Midbrain (tissue), 1 donor: ENCODE data around the gene TNNI3K.

Experiments used
- DNase-seq: peaks from one replicate; lab custom pipeline; 2025; lab: John Stamatoyannopoulos, UW

TNNI3K gene

DNA sequence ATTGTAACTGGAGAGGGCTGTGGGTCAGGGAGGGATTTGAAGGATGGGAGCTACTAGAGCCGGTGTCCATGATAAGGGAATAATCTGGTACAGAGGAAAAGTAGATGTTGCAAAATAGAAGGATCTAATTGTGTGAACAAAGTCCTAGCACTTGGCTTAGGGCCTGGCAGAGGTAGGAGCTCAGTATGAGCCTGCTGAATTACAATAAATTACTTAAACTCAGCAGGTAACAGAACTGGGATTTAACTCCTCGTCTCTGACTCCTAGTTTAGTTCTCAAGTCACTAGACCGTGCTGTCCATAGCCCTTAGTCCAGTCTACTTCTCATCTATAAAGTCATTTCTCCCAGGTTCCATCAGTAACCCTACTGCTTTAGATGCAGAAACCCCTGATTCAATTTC is 157.0 kb downstream of the TNNI3K start:
- no peak for DNase-seq

DNA sequence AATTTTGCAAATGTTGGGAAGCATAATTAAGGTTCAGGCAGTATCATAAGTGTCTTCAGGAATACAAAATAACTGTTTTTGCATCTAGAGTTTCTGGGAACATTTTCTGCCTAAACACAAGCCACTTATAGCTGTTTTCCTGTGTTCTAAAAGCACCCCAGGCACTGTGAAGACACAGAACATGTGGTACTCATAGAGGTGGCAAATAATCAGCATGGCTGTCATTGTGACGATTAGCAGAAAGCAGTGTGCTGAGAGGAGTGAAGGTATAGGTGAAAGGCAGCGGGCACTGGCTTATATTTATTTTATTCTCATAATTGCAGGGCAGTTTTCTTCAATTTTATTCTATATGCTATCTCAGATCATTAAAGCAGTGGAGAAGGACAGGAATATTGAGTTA is 157.7 kb downstream of the TNNI3K start:
- DNase-seq = no peak

DNA sequence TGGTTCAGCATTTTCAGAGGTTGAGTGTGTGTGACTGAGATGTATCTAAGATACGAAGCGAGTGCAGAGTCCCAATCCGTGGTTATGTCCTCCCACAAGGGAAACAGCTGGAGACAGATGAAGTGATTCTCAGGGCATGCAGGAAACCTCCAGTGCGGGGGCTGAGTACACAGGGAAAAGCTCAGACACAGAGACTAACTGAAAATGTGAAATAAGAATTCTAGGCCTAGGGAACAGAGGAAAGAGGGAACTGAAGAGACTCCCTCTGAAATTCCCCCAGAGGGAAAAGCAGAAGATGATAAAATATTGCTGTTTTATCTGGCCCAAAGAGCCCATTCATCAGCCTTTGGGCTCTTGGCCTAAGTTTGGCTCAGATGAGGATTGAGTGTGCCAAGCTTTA is 160.4 kb downstream of the TNNI3K start:
- DNase-seq = no peak

DNA sequence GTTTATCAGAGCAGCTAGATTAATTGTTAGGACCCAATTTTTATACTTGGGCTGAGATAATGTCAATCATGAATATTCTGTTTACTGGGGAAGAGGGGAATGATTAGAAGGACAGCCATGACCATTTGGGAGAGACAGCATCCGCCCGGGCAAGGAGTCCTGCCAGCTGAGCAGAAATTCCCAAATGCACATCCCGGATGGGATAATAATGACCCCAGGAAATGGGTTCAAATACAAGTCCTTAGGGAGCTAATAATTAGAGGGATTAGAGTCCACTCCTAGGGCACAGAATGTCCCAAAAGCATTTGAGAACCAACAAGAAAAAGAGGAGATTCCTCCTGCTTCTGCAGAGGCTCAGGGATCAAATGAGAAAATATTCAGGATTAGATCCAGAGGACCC is 161.3 kb downstream of the TNNI3K start:
- DNase-seq = no peak

DNA sequence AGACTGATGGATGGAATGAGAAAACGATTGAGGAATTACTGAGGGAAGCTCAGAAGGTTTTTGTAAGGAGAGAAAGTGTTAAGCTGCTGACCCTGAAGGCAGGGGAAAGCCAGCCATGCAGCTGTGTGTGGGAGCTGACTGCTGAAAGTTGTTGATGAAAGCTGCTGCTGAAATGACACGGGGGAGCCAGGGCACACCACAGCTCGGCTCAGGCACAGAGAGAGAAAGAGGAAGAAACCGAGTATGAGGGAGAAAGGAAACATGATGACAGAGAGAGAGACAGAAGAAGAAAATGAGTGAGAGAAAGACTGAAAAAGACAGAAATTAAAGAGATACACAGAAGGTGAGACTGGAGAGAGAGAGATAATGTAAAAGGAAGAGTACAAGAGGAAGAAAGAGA is 161.7 kb downstream of the TNNI3K start:
- no peak for DNase-seq

DNA sequence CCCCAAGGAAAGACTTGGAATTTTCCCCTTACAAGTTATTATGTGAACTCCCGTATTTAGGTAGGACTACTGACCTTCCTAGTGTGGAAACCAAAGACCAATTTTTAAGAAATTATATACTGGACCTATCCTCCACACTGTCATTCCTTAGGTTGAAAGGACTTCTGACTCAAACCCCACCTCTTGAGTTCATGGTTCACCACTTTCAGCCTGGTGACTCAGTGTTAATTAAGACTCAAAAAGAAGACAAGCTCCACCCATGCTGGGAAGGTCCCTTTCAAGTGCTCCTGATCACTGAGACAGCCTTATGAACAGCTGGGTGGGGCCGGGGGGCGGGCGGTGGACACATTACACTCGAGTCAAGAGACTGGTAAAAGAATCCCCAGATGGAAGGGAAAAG is 164.1 kb downstream of the TNNI3K start:
- no peak for DNase-seq

DNA sequence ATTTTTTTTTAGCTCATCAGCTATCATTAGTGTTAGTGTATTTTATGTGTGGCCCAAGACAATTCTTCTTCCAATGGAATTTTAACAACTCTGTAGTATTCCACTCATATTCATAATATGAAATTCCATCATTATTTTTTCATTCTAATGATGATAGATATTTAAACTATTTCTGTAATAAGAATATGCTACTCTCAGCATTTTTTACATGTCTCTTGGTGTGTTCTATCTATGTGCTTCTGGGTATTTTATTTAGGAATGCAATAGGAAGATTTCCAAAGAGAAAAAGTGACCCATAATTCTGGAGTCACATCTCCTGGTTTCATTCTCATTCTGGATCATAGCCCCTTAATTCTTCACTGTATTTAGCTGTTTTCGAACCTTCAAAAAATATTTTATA is 167.7 kb downstream of the TNNI3K start:
- no peak for DNase-seq

DNA sequence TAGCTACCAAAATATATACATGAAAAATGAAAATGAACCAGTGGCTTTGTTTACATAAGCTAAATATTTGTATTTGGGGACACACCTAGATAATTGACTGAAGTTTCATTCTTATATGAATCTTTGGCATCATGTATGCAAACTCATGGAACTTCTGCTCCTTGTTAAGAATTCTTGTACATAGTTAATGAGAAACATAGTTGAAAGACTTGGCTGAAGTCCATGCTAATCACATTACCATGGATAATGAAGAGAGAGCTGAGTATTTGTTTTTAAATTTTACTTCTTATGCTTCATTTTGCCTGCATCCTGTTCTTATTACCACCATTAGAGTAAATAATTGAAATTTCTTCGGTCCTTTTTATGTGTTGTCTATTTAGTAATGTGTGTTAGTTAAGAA is 168.4 kb downstream of the TNNI3K start:
- no peak for DNase-seq

DNA sequence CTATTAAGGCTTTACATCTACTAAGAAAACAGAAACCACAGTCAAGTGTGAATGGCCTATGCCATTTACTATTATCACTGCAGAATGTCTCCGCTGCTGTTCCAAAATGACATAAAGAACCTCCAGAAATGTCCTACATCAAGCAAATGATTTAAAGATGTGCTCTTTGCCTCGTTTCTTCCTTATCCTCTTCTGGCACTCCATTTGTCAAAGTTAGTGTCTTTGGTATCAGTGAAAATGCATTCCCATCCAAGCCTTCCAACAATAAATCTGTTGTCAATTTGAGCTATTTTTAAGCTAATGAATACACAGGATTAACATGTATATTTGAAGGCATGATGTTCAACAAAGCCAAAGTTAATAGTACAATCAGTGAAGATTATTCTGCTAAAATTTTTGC is 171.6 kb downstream of the TNNI3K start:
- DNase-seq = no peak

DNA sequence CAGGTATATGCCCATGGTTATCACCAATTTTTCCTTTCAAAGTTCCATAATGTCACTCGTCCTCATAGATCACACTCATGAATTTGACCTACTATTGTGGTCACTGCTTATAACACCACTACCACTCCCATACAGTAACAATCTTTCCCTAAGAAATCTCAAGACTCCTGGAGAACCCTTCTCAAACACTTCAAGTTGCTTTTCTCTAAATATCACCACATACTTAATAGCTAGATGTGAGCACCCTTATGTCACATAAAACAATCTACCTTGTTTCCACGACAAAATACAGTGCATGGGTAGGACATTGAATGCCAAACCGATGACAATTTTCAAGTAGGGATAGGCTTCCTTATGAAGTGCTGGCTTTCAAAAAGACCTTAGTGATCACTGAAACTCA is 172.7 kb downstream of the TNNI3K start:
- no peak for DNase-seq

DNA sequence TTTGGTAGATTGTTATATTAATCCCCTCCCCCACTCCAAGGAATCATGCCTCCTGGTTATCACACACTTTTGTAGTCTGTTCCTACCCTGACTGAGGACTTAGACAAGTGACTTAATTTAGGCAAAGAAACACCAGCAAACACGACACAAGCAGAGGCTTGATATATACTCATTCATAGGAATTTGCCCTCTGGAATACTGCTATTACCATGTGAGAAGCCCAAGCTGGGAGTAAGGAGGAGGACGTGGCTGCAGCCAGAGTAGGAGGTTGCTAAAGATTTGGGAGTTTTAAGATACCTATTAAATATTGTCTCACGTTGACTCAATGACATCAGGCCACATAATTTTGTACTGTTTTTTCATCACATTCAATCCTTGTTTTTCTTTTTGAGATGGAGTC is 177.1 kb downstream of the TNNI3K start:
- no peak for DNase-seq

DNA sequence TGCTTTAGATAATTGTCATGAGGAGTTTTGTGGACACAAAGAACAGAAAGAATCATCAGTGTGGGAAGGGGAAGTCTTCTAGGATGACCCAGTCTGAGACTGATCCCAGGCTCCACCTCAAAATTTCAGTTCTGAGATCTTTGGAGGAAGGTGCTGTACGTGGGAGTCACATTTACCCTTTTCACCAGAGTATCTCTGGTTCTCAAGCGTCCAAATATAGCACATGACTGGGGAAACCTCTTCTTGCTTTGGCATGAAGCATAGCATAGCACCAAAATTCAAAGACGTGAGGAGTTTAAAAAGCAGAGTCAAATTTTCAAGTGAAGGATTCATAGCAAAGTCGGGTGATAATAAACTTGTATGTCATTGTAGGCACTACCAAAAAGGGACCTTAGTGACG is 180.7 kb downstream of the TNNI3K start:
- no peak for DNase-seq

DNA sequence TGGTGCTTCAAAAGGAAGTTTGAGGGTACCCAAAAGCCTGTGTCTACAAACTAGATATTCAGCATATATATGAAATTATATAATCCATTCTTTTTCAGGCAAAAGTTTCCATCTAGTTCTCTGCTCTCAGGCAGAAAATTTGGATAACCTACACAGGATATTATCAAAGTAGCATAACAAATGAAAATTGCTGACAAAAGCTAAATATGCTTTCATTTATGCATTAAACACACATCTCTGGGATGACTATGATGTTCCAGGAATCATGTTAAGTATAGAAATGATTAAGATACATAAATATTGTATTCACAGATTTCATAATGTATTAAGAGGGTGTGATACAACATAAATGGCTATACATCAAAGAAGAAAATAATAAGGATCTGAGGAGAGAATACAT is 184.4 kb downstream of the TNNI3K start:
- DNase-seq = no peak

DNA sequence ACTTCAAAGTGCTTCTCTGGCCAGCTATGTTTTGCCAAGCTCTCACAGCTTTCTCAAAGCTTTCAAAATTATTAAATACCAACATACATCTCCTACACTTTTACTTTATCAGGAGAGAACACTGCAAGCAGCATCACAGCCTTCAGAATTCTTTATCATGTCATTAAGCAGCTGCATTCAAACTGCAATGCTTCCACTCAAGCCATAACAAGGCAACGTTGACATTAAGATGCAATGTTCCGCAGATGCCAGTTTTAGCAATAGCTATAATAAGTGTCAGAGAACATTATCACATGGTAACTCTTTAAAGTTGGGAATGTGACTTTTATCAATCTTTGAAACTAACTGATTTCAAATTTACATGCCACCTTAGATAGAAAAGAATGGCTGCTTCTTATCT is 185.3 kb downstream of the TNNI3K start:
- DNase-seq = no peak

DNA sequence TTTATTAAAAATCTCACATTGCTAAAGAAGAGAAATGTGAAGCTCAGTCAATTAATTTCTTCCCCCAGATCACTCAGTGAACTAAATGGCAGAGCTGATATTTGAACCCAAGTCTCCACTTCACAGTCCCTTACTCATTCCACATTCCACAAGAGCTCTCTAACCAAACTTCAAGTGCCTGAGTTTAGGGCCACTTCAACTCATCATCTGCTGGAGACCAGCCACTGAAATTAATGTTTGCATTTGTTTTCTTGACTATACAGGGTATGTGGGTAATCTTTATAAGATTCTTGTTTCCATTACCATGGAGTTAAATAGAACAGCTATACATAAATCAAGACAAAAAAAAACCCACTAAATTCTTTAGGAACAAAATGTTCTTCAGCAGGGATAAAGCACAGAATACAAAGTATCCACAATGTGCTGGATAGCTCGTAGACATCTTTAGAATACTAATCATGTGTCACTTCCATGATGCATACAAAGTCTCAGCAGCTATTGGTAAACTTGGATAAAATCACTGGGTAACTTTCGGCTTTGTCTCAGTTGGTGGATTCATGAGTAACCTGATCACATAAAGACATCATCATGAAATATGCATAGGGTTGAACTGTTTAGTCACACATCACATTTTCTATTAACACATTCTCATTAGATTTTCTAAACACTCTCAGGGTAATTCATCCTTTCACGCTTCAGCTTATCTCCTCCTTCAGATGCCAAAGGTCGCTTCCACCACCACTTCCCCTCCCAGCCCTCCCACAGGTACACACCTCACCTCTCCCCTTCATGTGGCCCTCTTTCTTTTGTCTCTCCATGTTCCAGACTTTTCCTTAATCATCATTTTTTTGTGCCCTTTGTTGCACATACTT is 187.5 kb downstream of the TNNI3K start:
- DNase-seq = no peak

DNA sequence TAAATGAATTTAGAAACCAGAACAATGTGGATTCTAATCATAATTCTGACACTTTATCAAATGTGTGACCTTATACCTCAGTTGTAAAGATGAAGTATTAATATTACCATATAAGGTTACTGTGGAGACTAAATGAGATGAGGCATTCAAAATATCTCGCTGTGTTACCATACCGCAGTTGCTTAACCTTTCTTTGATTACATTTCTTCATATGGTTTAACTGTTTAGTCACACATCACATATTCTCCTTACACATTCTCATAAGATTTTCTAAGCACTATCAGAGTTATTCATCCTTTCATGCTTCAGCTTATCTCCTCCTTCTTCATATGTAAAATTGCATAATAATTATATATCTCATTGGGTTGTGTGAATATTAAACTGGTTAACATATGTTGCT is 188.3 kb downstream of the TNNI3K start:
- DNase-seq = no peak

DNA sequence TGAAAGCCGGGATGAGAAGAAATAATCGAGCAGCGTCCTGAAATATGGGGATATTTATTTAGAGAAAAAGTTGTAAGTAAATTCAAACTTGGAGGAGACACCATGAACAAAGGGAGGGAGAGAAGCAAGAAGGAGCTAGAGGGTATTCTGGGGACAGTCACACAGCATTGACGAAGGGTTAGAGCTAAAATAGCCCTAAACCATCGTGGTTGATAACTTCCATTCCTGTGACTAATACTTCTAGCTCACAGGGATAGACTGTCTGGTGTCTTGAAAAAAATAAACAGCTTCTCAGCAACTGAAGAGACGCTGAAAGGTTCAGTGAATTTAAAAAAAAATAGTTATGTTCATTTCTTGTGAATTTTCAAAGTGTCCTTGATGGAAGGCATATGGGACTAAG is 190.5 kb downstream of the TNNI3K start:
- DNase-seq = no peak

DNA sequence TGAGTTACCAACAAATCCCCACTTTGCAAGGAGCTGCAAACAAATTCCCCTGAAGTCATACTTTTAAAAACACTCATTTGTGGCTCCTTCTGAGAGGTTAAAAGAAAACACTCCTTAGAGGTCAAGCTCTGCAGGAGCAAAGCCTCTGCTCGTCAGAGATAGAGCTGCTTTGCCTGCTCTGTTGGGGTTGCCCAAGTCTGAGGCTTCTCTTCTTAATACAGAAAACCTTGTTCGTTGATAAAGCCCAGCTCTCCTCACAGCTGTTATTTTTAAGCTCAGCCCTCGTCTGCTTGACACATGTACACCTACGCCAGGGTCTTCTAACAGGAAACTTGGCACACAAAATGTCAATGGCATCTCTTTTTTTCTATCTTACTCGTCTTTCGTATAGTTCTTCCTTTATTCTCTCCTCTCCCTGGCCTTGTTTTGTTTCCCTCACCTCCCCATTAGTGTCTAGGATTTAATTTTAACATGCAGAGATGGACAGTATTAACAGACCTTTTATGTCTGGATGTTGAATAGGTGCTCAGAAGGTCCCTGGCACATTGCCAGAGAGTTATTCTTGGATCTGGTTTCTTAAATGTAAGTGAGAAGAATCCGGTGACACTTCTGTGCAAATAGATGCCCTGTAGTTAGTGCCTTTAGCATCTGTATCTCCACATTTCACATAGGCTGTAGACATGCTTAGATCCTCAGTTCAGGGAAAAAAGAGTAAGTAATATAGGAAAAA is 191.2 kb downstream of the TNNI3K start:
- DNase-seq = no peak

DNA sequence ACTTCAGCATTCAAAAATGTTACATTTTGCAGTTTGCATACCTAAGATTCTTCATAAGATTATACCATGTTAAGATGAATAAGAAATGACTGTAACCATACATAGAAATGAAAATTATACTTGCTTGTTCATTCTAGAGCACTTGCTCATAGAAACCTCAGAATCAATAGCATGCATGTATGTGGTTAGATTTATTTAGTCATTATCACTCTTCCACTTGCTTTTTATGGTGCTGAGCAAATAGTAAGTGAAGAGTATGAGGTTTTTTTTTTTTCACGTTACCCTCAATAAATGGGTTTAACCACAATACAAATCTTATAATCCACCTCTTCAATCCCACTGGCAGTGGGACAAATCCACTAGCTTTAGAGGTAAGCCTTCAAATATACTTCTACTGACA is 192.5 kb downstream of the TNNI3K start:
- no peak for DNase-seq

DNA sequence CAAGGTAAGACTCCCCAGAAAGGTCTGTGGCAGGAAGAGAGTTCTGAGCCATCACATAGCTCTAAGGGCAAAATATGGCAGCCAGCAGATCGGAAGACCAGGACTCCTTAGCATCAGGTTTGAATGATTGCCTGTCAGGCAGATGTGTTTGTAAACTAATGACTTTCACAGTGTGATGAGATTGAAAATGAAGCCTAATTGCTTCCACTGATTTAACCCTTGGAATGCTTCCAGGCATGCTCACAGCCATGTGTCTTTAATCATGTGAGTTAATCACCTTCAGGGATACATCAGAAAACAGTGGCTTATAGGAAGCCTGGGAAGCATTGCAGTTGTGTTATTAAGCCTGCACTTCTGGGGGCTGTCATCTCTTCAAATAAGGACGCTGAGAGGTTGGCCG is 194.4 kb downstream of the TNNI3K start:
- DNase-seq = no peak

DNA sequence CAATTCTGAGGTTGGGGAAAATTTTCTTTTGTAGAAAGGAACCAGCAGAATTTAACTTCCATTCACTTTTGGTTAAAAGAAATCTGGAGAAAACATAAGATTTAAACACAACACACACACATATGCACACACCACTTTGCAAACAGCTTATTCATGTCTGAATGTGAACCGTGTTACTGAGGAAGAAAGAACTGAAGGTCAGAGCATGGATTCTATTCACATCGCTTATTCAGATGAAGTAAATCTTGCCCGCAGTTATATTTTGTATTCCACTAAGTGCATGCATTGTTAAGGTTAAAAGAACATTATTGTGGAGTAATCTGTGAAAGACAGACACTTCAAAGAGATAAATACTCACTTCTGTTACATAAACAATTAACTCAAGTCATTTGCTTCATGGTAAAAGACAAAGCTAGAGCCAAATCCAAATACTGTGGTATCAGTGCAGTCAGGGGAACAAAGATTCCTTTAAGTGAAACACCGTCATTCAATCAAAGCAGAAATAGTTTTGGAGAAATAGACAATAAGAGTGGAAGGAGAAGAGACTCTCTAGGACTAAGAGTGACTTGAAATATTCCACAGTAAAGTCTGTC is 195.3 kb downstream of the TNNI3K start:
- no peak for DNase-seq

DNA sequence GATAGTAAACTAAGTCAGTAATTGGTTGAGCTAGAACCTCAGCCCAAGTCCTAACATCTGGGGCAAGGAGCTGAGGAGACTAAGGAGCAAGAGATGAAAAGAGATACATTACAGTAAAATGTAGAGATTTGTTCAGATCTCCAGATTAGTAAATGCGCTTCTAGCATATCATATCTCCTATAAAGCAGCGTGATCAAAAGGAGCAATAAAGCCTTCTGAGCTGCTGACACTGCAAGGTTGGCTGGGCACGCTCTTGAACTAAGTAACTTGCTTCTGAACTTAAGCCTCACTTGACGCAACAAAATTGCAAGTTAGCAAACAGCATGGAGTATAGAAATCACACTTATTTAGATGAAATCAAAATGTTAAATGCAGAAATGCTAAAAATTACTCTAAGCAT is 196.3 kb downstream of the TNNI3K start:
- no peak for DNase-seq

DNA sequence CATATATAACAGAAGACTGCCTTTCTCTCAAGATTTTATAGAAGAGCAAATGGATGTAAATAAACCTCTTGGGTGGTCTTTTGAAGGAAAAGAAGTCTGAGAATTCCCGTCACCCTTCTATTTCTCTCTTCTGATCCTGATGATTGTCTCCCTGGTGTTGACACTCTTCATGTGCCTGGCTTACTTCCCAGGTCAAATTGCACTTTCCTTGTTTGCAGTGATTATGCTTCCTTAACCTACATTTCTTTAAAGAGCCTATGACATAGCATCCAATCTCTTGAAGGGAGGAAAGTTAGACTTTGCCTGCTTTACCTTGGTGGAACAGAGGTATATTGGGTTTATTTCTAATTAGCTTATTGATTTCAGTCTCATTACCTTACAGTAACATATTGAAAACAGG is 197.1 kb downstream of the TNNI3K start:
- DNase-seq = no peak
